Central memory CD8-positive, alpha-beta T cell (primary cell): ENCODE measurements around the gene BLVRA.
"Not testable (repeated sequence)": the region's sequence is repeated elsewhere in the genome, so short reads cannot be mapped to it uniquely, and the experiment has no call there.

Source experiments
- ATAC-seq: fragments of 150-1000 bp; cut with Tn5 transposase; replicated peaks from 2 replicates; pipeline ENCODE4 v1.10.0; 2022; ENCODE audit warnings: mild to moderate bottlenecking, moderate FRiP score, moderate number of reproducible peaks; ENCODE audit not compliant: poor library complexity, severe bottlenecking; ENCODE audit errors: extremely low read depth
- DNase-seq, 2 donors: peaks; one replicate each; pipeline ENCODE4 v3.0.0; 2021; ENCODE audit warnings: low spot score in 2 of 2
- H3K27ac Mint-ChIP-seq: one replicate; pipeline ENCODE4 v1.8.0; 2022; ENCODE audit warnings: low read depth, mild to moderate bottlenecking, moderate library complexity, mixed read lengths
- H3K27me3 Mint-ChIP-seq: one replicate; pipeline ENCODE4 v1.8.0; 2022; ENCODE audit warnings: mixed read lengths
- H3K36me3 Mint-ChIP-seq: one replicate; pipeline ENCODE4 v1.8.0; 2022; ENCODE audit warnings: mild to moderate bottlenecking, moderate library complexity, mixed read lengths; ENCODE audit not compliant: insufficient read depth
- H3K4me1 Mint-ChIP-seq: one replicate; pipeline ENCODE4 v1.8.0; 2022; ENCODE audit warnings: mixed read lengths
- H3K4me3 Mint-ChIP-seq: one replicate; pipeline ENCODE4 v1.8.0; 2022; ENCODE audit warnings: mild to moderate bottlenecking, moderate library complexity, mixed read lengths
- H3K9me3 Mint-ChIP-seq: one replicate; pipeline ENCODE4 v1.8.0; 2022; ENCODE audit warnings: mixed read lengths

BLVRA gene

GRCh38 chr7:43758029-43758821 lies at the start of gene BLVRA:
Gene BLVRA, plus strand, starts transcription at chr7:43758680. Its CDS starts 12,479 bp downstream, at chr7:43771159.
- Mint-ChIP-seq H3K27me3 (no peaks in the 10 kb centered on the region), H3K27ac (peak within 1 kb of the TSS; percentile 85), H3K4me3 (peak within 1 kb of the TSS; percentile 65), H3K9me3 (no peaks in the 10 kb centered on the region), H3K4me1 (peaks cover 39% of the 10 kb centered on the region), H3K36me3 (peaks cover 4% of the 10 kb centered on the region)
- DNase-seq (peak; percentile 32 to 44), ATAC-seq (peak; percentile 61)

- Mint-ChIP-seq H3K27me3 (no peaks in the 10 kb centered on the region), H3K4me1 (peaks cover 33% of the 10 kb centered on the region), H3K27ac (peak overlapping the region; percentile 81), H3K4me3 (no peak overlapping the region), H3K9me3 (no peaks in the 10 kb centered on the region), H3K36me3 (peaks cover 3% of the 10 kb centered on the region)
- DNase-seq (no peak), ATAC-seq (no peak)
These were observed 47.0 kb upstream of the BLVRA start for GRCh38 chr7:43711503-43711902.

GRCh38 chr7:43715966-43716365 lies 42.5 kb upstream of the BLVRA start:
- H3K4me3 Mint-ChIP-seq, H3K27ac Mint-ChIP-seq, H3K9me3 Mint-ChIP-seq, DNase-seq, H3K27me3 Mint-ChIP-seq, ATAC-seq: not testable (repeated sequence)
- H3K36me3 Mint-ChIP-seq, result peaks cover 11% of the 10 kb centered on the region
- H3K4me1 Mint-ChIP-seq, result peaks cover 46% of the 10 kb centered on the region

GRCh38 chr7:43716598-43716997 lies 41.9 kb upstream of the BLVRA start:
- Mint-ChIP-seq H3K27me3 (no peaks in the 10 kb centered on the region), H3K4me1 (peaks cover 47% of the 10 kb centered on the region)
- DNase-seq, result no peak

GRCh38 chr7:43721193-43721806 lies 37.2 kb upstream of the BLVRA start:
- ATAC-seq (no peak), DNase-seq (no peak)
- Mint-ChIP-seq H3K36me3 (peaks cover 11% of the 10 kb centered on the region), H3K9me3 (no peaks in the 10 kb centered on the region), H3K4me3 (no peak overlapping the region), H3K27me3 (no peaks in the 10 kb centered on the region), H3K27ac (no peak overlapping the region), H3K4me1 (peaks cover 38% of the 10 kb centered on the region)

More at GRCh38 chr7:43716598-43716997, 41.9 kb upstream of the BLVRA start:
- Mint-ChIP-seq H3K9me3 (no peaks in the 10 kb centered on the region), H3K27ac (no peak overlapping the region), H3K36me3 (peaks cover 7% of the 10 kb centered on the region), H3K4me3 (no peak overlapping the region)
- ATAC-seq, result no peak

GRCh38 chr7:43723007-43723341 lies 35.5 kb upstream of the BLVRA start:
- DNase-seq (no peak), ATAC-seq (no peak)
- Mint-ChIP-seq H3K27ac (no peak overlapping the region), H3K27me3 (no peaks in the 10 kb centered on the region), H3K4me1 (peaks cover 37% of the 10 kb centered on the region), H3K9me3 (no peaks in the 10 kb centered on the region), H3K4me3 (no peak overlapping the region), H3K36me3 (peaks cover 11% of the 10 kb centered on the region)

- H3K9me3 Mint-ChIP-seq, result no peaks in the 10 kb centered on the region
These were observed 33.2 kb upstream of the BLVRA start for GRCh38 chr7:43725251-43725650.

GRCh38 chr7:43726466-43726865 lies 32.0 kb upstream of the BLVRA start:
- Mint-ChIP-seq H3K27me3 (no peaks in the 10 kb centered on the region), H3K9me3 (no peaks in the 10 kb centered on the region), H3K4me1 (peaks cover 35% of the 10 kb centered on the region), H3K36me3 (peaks cover 6% of the 10 kb centered on the region), H3K27ac (no peak overlapping the region), H3K4me3 (no peak overlapping the region)
- ATAC-seq (no peak), DNase-seq (no peak)

More at GRCh38 chr7:43725251-43725650, 33.2 kb upstream of the BLVRA start:
- H3K27ac Mint-ChIP-seq, result no peak overlapping the region
- no peaks in the 10 kb centered on the region for H3K27me3 Mint-ChIP-seq
- ATAC-seq (no peak), DNase-seq (no peak)
- H3K4me3 Mint-ChIP-seq, result no peak overlapping the region
- H3K36me3 Mint-ChIP-seq, result peaks cover 6% of the 10 kb centered on the region
- H3K4me1 Mint-ChIP-seq, result peaks cover 39% of the 10 kb centered on the region

GRCh38 chr7:43727003-43727402 lies 31.5 kb upstream of the BLVRA start:
- ATAC-seq (no peak), DNase-seq (no peak)
- Mint-ChIP-seq H3K27me3 (no peaks in the 10 kb centered on the region), H3K27ac (no peak overlapping the region), H3K4me1 (peaks cover 34% of the 10 kb centered on the region), H3K36me3 (peaks cover 4% of the 10 kb centered on the region), H3K4me3 (peak overlapping the region; percentile 92), H3K9me3 (no peaks in the 10 kb centered on the region)

GRCh38 chr7:43727494-43727893 lies 31.0 kb upstream of the BLVRA start:
- Mint-ChIP-seq H3K27me3 (no peaks in the 10 kb centered on the region), H3K27ac (no peak overlapping the region), H3K9me3 (no peaks in the 10 kb centered on the region), H3K4me3 (peak overlapping the region; percentile 92), H3K4me1 (peaks cover 34% of the 10 kb centered on the region), H3K36me3 (peaks cover 4% of the 10 kb centered on the region)
- no peak for ATAC-seq
- DNase-seq, result no peak

- Mint-ChIP-seq H3K36me3 (peaks cover 4% of the 10 kb centered on the region), H3K4me1 (peaks cover 34% of the 10 kb centered on the region), H3K27ac (peak within 1 kb of the TSS; percentile 65), H3K27me3 (no peaks in the 10 kb centered on the region), H3K4me3 (peak within 1 kb of the TSS; percentile 92), H3K9me3 (no peaks in the 10 kb centered on the region)
- peak; percentile 65 to 68 for DNase-seq
- peak; percentile 92 for ATAC-seq
These were observed 29.1 kb upstream of the BLVRA start, which contains the start of gene COA1 for GRCh38 chr7:43729214-43729923. Gene COA1, minus strand, starts transcription at chr7:43729523. Its CDS starts 80,909 bp downstream, at chr7:43648614.

- ATAC-seq (peak; percentile 14), DNase-seq (no peak)
- peaks cover 33% of the 10 kb centered on the region for H3K4me1 Mint-ChIP-seq
- H3K36me3 Mint-ChIP-seq, result peaks cover 2% of the 10 kb centered on the region
- H3K9me3 Mint-ChIP-seq, result no peaks in the 10 kb centered on the region
- H3K27ac Mint-ChIP-seq, result peak overlapping the region; percentile 65
- H3K4me3 Mint-ChIP-seq, result peak overlapping the region; percentile 92
- H3K27me3 Mint-ChIP-seq, result no peaks in the 10 kb centered on the region
These were observed 28.6 kb upstream of the BLVRA start for GRCh38 chr7:43729924-43730248.
